ENCODE results near the gene BMP10.
"Not testable (repeated sequence)": the region's sequence is repeated elsewhere in the genome, so short reads cannot be mapped to it uniquely, and the experiment has no call there.

Gene BMP10

GRCh38 chr2:68895981-68896380 lies 24.8 kb upstream of the BMP10 start:
- DNase-seq (ENCODE audit: low spot score) = not testable (repeated sequence)

DNA sequence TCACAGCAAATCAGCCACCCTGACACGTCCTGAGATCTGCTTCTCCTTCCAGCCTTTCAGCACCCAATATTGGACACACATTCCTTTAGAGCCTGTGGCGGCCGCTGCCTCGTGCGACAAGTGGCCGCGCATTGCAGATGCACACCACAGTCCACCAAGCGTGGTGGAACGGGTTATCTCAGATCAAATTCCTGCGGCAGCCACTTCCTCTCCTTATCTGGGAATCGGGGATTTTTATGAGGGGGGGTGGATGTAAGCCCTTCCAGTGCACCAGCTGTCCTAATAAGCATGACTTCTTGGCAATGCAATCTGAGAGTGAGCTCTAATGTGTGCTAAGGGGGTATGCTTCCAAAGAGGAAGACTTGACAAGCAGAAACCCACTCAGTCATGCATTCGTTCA lies 18.3 kb upstream of the BMP10 start:
- no peak for DNase-seq (ENCODE audit: low spot score)

DNA sequence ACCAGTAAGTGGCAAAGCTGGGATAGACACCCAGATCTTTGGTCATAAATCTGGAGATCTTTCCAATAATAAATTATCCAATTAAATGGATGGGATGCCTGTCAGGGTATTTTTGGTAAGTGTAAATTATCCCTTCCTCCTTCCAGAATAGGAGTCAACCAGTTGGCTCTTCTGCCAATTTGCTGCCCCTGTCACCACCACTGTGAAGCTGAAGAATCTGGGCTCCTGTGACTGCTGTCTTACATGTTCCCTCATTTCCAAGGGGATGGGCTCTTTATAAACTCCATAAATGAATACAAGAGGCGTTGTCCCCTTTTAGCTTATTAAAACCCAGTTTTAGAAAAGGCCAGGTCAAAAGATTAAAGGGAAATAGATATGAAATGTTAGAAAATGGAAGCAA lies 17.8 kb upstream of the BMP10 start:
- DNase-seq (ENCODE audit: low spot score) = no peak

DNA sequence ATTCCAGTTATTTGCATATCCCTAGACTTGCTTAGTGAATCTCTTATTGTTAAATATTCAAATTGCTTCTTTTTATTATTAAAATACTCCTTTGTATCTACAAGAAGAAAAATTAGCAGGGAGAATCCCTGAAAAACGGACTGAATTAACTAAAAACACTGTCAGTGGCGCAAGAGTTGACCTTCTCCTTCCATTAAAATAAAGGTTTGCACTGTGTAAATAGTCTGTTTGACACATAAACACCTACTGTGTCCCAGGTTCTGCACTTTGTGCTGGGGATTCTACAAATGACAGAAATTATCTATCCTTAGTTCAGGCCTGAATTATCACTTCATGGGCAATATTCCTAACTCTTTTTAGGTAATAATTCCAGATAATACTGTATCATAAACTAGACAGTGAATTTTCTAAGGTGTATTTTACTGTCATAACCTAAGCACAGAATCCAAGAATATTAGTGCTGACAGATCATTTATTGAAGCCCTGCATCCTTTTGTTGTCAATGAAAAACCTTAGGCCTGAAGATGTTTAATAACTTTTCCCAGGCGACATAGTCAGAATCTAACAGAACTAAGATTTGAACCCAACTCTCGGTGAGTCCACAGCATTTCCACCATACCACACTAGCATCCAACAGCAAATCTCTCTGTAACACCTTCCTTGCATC lies 17.0 kb upstream of the BMP10 start:
- DNase-seq (ENCODE audit: low spot score) = no peak

DNA sequence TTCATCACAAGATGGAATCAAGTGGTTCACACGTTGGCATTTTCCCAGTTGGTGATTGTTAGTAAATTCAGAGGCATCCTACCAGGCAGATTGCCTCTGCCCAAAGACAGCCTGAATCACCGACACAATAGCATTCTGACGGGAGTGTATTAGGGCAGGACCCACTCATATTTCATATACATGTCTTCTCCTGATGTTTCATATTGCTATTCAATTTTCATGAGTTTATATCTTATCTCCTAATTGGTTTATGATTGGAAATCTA lies 14.5 kb upstream of the BMP10 start:
- DNase-seq (ENCODE audit: low spot score) = no peak

DNA sequence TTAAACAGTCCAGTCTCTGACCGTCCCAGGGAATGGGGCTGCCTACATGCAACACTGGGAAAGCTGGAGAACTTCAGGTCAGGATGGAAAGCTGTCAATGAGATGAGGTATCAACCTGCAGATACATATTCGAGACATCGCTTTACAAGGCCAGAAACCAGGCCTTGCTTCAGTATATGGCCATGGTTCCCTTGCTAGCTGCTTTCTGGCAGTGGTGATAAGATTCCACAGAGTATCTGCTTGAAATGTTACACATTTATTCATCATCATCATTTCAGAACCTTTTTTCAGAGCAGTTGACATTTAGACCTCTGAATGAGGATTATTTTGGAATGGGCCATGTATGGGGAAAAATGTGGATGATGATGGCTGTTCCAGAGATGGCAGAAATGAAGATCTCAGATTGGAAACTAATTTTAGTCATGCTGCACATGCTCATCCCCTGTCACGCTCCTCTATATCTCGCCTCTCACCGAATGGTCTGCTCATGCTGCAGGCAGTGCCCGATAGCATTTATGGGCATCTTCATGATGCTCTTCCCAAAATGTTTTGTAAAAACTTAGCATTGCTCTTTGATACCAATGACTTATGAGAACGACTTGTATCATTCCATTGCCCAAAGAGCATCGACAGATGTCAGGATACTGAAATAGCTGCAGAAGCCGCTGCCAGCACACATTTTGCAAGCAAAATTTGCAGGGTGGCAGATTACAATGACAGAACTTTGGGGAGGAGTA lies 14.0 kb upstream of the BMP10 start:
- DNase-seq (ENCODE audit: low spot score) = no peak

DNA sequence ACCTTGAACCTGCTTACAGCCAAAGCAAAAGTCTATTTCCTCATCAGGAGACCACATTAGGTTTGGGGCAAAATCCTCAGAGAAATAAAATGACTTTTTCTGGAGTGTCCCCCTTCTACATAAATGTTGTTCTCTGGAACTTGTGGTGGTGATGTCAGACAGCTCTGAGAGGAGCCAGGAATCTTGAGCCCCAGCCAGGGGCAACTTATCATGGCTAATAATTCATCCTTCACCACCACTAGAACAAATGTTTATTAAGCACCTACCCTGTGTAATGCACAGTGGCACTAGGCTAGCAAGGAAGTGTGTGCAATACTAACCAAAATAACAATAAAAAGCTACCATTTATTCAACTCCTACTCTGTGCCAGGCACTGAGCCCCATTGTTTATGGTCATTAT lies 9.0 kb upstream of the BMP10 start:
- DNase-seq (ENCODE audit: low spot score) = no peak

GRCh38 chr2:68879296-68879695 lies 8.1 kb upstream of the BMP10 start:
- no peak for DNase-seq (ENCODE audit: low spot score)

DNA sequence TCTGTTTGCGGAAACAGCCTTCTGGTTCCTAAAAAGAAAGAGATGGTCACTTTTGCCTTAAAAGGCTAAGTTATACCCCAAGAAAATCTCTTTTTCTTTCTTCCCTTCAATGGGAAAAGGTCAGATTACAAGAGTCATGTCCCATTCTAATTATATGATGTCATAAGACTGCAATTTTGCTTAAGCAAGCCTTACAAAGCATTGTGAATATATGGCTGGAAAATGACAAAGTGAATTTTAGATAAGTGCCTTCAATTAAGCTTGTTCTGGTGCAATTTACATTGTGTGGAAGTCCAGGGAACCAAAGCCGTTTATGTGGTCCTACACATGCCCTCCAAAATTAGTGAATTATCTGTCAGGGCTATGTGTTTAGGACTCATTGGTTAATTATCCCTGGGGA lies 7.6 kb upstream of the BMP10 start:
- no peak for DNase-seq (ENCODE audit: low spot score)

GRCh38 chr2:68878071-68878711 lies 7.0 kb upstream of the BMP10 start:
- no peak for DNase-seq (ENCODE audit: low spot score)

- no peak for DNase-seq (ENCODE audit: low spot score)
These were observed 6.0 kb upstream of the BMP10 start for GRCh38 chr2:68877079-68877772.

DNA sequence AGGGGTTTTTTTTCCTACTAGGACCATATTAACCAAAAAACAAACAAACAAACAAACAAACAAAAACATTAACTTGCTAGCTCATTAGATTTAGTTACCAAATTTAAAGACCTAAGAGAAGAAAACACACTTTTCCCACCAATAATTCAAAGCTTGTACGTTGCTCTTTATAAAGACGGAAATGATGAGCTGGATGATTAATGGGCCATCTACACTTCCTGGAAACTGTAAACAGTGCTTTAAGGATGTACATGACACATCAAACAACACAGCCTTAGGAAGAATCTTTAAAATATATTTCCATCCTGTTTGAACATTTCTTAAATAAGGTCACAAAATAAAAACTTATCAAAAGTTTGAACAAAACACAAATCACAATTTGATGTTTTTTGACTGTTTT lies 982 bp downstream of the BMP10 start:
- no peak for DNase-seq (ENCODE audit: low spot score)

DNA sequence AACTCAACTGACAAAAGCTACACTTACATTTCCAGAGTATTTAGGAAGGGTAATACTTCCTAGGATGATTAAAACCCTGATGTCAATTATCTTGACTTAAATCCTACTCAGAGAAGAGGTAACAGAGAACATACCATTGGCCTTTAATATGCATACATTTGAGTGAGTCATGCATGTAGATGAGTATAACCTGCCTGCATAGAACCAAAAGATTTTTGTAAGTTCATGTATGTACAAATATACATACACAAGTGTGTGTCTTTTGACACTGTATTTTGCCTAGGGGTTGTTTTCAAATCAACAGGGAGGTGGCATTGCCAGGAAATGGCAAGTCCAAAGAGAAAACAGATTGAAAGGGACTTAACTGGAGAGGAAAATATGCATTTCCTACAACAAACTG lies 6.1 kb downstream of the BMP10 start:
- no peak for DNase-seq (ENCODE audit: low spot score)

DNA sequence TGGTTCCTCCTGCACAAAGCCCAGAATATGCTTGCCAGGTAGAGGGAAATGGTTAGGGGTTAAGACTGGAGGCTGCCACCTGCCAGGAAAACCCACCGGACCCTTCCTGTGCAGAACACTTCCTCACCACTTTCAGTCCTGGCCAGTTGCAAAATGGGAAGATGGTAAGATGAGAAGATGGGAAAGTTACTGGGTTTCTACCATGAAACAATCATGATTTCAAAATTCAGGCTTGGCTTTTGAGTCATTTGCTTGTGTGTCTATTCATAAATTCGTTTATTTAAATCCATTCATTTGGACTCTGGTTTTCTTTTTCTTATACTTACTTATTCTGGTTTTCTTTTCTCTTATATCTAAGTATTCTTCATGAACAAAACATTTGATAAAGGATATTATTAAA lies 7.2 kb downstream of the BMP10 start:
- no peak for DNase-seq (ENCODE audit: low spot score)

DNA sequence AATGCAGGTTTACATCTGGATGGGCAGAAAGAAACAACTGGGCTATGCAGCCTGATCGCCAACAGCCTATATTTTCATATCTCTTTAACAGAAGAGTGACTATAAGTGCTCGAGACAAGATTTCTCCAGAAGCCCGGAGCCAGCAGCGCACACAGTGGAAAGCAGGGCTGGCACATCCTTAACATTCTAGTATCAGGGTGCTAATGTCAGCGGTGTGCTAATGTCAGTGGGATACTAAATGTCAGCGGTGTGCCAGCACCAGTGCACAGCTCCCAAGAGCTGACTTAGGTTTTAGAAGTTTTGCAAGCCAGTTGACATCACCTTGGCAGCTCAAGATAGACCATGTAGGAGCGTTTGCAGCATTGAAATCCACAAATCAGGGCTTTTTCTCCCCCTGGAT lies 8.3 kb downstream of the BMP10 start:
- DNase-seq (ENCODE audit: low spot score) = no peak

- no peak for DNase-seq (ENCODE audit: low spot score)
These were observed 9.9 kb downstream of the BMP10 start for GRCh38 chr2:68861330-68861729.

DNA sequence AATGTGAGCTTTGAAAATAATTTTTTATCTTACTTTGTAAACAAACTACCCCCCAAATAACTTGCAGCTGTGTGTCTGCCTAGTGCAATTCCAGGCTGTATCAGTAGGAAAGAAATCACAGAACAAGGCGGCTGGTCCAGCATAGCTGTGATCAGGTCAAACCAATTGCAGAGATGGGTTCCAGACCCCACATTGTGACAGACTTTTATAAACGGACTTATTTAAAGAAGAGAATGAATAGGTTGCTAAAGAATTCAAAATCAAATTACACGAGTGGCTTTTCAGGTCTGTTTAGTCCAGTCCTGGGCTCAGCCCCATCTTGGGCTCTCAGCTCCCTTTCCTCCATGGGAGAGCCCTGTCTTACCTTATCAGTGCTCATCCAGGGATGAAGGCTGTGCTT lies 11.1 kb downstream of the BMP10 start:
- DNase-seq (ENCODE audit: low spot score) = no peak

DNA sequence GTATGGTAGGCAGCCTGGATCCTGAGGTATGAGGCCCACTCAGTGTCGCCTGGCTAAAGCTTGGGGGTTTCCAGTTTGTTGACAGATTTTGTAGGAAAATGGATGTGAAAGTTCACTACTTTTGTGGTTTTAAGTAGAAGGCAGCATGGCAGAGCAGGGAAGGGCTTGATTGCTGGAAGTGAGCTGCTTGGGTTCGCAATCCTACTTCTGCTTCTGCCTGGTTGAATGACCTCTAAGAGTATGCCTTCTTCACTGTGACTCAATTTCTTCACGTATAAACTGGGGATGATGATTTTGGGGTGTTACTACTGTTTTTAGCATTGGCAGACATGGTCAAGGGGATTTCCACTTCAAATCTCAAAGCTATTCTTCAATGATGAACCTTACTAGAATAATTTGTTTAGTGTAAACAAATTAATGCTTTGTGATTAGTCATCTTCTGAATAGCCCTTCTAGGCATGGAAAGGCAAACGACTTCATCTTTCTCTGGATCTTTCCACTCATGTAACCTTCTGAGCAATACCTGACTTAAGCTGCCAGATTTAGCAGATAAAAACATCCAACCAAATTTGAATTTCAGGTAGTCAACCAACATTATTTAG lies 13.2 kb downstream of the BMP10 start:
- no peak for DNase-seq (ENCODE audit: low spot score)

DNA sequence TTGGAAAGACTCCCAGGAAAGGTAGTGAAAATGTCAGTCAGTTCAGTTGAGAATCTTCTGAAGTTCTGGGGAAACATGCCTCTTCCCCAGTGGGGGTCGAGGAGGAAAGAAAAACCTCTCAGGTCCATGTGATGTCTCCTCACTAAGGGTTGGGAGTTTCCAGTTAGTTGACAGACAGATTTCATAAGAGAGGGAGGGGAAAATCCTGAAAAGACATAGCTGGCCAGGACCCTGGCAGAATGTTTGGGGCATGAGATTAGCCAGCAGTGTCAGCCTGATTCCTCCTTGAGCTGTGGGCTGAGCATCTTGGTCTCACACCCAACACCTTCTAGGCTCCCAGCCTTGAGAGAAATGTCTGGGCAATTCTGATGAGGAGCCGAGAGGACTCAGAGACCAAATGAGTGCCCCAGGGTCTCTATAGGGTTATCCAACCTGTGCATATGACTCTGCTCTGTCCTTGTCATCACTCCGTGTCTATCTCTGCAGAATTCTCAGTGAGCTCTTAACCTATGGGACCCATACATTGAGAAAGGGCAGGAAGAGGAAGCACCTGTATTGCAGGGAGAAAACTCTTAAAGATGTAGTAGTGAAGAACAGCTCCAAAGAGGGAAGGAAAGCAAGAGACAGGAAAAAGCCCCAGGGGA lies 13.9 kb downstream of the BMP10 start:
- no peak for DNase-seq (ENCODE audit: low spot score)

GRCh38 chr2:68855550-68855949 lies 15.6 kb downstream of the BMP10 start:
- DNase-seq (ENCODE audit: low spot score) = no peak

DNA sequence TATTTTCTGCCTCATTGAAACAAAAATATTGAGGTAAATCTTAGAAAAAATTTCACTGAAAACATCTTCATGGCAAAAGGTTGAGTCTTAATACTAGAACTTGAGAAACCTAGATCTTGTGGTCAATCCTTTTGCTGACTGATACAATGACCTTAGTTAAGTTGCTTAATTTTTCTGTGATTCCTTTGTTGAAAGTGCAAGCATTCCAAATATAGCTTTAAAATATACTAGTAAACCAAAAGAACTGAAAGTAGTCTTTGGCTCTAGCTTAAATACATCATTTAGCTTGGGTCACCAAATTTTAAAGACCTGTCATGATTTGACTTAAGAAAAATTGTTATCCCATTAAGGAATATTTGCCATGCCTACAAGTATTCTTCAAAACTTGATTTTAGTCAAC lies 16.7 kb downstream of the BMP10 start:
- DNase-seq (ENCODE audit: low spot score) = no peak

DNA sequence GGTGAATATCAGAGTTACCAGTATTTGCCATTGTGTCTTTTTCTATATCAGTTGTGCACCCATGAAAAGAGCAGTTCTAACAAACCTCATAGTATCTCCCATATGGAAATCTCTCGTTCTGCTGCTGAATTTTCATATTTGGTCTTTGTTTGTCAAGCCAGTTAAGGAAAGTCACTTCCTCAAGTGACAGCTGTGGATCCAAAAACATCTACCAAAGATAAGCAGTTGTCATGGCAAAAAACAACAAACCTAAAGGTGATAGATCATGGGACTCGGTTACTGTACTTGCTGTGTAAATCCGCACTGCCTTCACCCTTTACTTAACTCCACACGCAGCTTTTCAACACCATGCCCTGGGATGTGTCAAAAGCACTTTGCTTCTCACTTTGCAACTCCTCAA lies 17.3 kb downstream of the BMP10 start:
- DNase-seq (ENCODE audit: low spot score) = no peak
